H7 (cell line): ENCODE results near the gene RAPH1. TPM values are rescaled to one million over a fixed set of nuclear protein-coding genes. Genes with fewer than 3 reads are reported as not detected.
A peak's percentile ranks its signal among the peaks of the same experiment; 100 is the strongest.

ENCODE experiments used
- DNase-seq: peaks from one replicate; pipeline ENCODE4 v3.0.0; 2012
- H3K27me3 ChIP-seq: 2 replicates; pipeline ENCODE4 v1.6.0; 2011; ENCODE audit warnings: mild to moderate bottlenecking, low read length; ENCODE audit not compliant: control insufficient read depth, insufficient read depth
- H3K36me3 ChIP-seq: replicated peaks from 2 replicates; pipeline ENCODE4 v1.5.1; 2011; ENCODE audit warnings: low read length; ENCODE audit not compliant: control insufficient read depth, insufficient read depth
- H3K4me3 ChIP-seq: 2 replicates; pipeline ENCODE4 v1.5.1; 2011; ENCODE audit warnings: low read depth, mild to moderate bottlenecking, control low read depth, low read length, moderate library complexity; ENCODE audit not compliant: insufficient read depth
- total RNA-seq: library from RNA; depleted of rRNA; stranded (reverse); fragments of >200 nt; shearing (Covaris generic); gene quantifications from 2 replicates; pipeline ENCODE4 v1.2.3, GENCODE V29; 2014

The RAPH1 gene
- total RNA-seq, 1 experiment from 2014 or later, result 4.9 TPM

- Histone ChIP-seq H3K36me3 (peaks cover under 1% of the 10 kb centered on the region; the same call in 1 of the 2 replicates), H3K27me3 (no peaks in the 10 kb centered on the region), H3K4me3 (no peak overlapping the region)
- peak; percentile 37 for DNase-seq
Observed at GRCh38 chr2:203484266-203485112, 50.6 kb downstream of the RAPH1 start.

GRCh38 chr2:203480623-203481022, 54.5 kb downstream of the RAPH1 start:
- Histone ChIP-seq H3K27me3 (no peaks in the 10 kb centered on the region), H3K4me3 (no peak overlapping the region), H3K36me3 (no peaks in the 10 kb centered on the region)
- DNase-seq, result no peak

- Histone ChIP-seq H3K27me3 (no peaks in the 10 kb centered on the region), H3K36me3 (no peaks in the 10 kb centered on the region), H3K4me3 (no peak overlapping the region)
- DNase-seq, result no peak
Observed at GRCh38 chr2:203476881-203477280, 58.2 kb downstream of the RAPH1 start.

- H3K4me3 ChIP-seq, result no peak overlapping the region
- no peaks in the 10 kb centered on the region for H3K36me3 ChIP-seq
- no peak for DNase-seq
- no peaks in the 10 kb centered on the region for H3K27me3 ChIP-seq
Observed at GRCh38 chr2:203471323-203471722, 63.8 kb downstream of the RAPH1 start.

DNA sequence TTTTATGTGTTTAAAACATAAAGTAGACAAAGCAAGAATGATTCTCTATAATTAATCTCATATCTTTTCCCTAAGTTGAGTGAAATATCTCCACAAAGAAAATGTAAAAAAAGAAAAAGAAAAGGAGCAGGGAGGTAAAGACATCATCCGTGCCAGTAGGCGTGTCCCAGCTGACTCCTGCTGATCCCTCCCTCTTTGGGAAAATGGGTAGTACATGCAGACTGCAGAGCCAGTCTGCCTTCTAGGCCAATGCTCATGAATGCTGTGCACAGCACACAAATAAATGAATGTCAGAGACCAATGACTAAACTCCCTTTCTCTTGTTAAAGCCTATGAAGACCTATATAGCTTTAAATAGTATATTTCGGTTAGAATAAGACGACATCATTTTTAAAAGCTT, 64.7 kb downstream of the RAPH1 start:
- Histone ChIP-seq H3K27me3 (no peaks in the 10 kb centered on the region), H3K36me3 (no peaks in the 10 kb centered on the region), H3K4me3 (no peak overlapping the region)
- DNase-seq, result peak; percentile 8

DNA sequence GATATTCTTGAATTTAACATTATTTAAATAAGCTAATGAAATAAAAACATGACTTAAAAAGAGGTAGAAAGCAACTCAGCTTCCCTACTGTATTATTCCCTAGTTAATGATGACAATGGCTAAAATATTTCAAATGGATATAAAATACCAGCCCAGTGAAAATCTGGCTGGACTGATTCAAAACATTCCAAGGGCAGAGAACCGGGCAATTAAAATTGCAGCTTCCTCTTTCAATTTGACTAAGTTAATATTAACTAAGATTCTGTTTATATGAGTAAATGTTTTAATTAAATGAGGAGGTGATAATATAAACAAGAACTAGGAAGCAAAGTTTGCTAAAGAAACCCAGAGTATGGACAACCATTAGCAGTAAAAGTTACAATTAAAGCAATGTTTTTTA, 65.6 kb downstream of the RAPH1 start:
- H3K27me3 ChIP-seq, result no peaks in the 10 kb centered on the region
- no peak overlapping the region for H3K4me3 ChIP-seq
- H3K36me3 ChIP-seq, result no peaks in the 10 kb centered on the region
- no peak for DNase-seq

DNA sequence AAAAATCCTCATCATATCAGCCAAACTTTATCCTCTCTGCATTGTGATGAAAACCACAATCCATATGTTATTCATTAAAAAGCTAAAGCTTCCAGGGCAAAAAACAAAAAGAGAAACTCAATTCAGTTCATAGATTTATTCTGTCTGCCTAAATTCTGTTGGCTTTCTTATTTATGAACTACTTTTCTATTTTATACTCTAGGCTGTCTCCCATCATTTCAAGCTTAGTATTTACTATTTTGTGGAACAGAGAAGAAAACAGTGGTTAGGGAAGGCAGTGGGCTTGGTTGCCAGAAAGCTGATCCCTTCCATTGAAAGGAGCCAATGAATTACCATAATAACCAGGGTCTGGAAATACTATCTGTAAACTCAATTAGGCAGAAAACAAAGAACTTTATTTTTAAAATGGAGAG, 71.8 kb downstream of the RAPH1 start:
- DNase-seq, result no peak
- H3K27me3 ChIP-seq, result no peaks in the 10 kb centered on the region
- no peak overlapping the region for H3K4me3 ChIP-seq
- H3K36me3 ChIP-seq, result peaks cover 2% of the 10 kb centered on the region

GRCh38 chr2:203462308-203462707, 72.8 kb downstream of the RAPH1 start:
- Histone ChIP-seq H3K27me3 (no peaks in the 10 kb centered on the region), H3K4me3 (no peak overlapping the region), H3K36me3 (peaks cover 2% of the 10 kb centered on the region)
- DNase-seq, result no peak

- Histone ChIP-seq H3K27me3 (no peaks in the 10 kb centered on the region), H3K36me3 (peaks cover 2% of the 10 kb centered on the region), H3K4me3 (no peak overlapping the region)
- DNase-seq, result no peak
Observed at GRCh38 chr2:203461746-203462145, 73.4 kb downstream of the RAPH1 start.

GRCh38 chr2:203455209-203455608, 79.9 kb downstream of the RAPH1 start:
- H3K4me3 ChIP-seq, result no peak overlapping the region
- DNase-seq, result no peak
- no peaks in the 10 kb centered on the region for H3K27me3 ChIP-seq
- peaks cover 6% of the 10 kb centered on the region for H3K36me3 ChIP-seq

DNA sequence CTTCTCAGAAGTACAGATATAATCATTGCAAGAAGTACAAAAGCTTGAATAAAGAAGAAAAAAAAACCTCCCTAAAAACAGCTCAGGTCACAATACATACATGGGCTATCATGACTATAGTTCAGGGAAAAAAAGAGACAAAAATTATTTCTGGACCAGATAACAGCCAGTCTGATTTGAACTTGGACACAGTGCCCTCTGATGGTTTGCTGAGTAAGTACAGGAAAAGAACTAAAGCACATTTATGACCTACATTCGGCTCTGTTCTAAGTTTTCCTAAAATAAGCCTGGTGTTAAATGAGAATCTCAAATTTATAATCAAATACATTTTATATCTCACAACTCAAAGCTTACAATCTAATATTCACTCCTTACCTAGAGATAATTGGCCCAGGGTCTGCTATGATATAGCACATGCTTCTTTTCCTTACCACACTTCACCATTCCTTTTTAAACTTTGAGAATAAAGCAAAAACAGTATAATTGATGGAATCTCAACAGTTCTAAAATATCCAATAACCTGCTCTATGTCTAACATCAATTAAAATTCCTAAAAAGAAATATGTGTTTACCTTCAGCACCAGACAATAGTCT, 81.1 kb downstream of the RAPH1 start:
- Histone ChIP-seq H3K4me3 (no peak overlapping the region), H3K36me3 (peaks cover 4% of the 10 kb centered on the region), H3K27me3 (no peaks in the 10 kb centered on the region)
- no peak for DNase-seq

GRCh38 chr2:203451689-203452088, 83.4 kb downstream of the RAPH1 start:
- no peak overlapping the region for H3K4me3 ChIP-seq
- H3K36me3 ChIP-seq, result peaks cover 7% of the 10 kb centered on the region
- H3K27me3 ChIP-seq, result no peaks in the 10 kb centered on the region
- no peak for DNase-seq

GRCh38 chr2:203451011-203451410, 84.1 kb downstream of the RAPH1 start:
- H3K36me3 ChIP-seq, result peaks cover 7% of the 10 kb centered on the region
- H3K4me3 ChIP-seq, result no peak overlapping the region
- DNase-seq, result no peak
- no peaks in the 10 kb centered on the region for H3K27me3 ChIP-seq

GRCh38 chr2:203450561-203450960, 84.5 kb downstream of the RAPH1 start:
- no peaks in the 10 kb centered on the region for H3K27me3 ChIP-seq
- DNase-seq, result no peak
- H3K36me3 ChIP-seq, result peaks cover 7% of the 10 kb centered on the region
- no peak overlapping the region for H3K4me3 ChIP-seq

- H3K27me3 ChIP-seq, result no peaks in the 10 kb centered on the region
- H3K36me3 ChIP-seq, result peaks cover 6% of the 10 kb centered on the region
- H3K4me3 ChIP-seq, result no peak overlapping the region
- no peak for DNase-seq
Observed at GRCh38 chr2:203446780-203447179, 88.3 kb downstream of the RAPH1 start.
